Testis (tissue), 2 donors: ENCODE measurements around the gene CLMN.

Experiments
- POLR2A ChIP-seq: fragments of 450-650 bp; IDR thresholded peaks from one replicate; pipeline ENCODE4 v1.6.1; 2017; ENCODE audit warnings: antibody characterized with exemption, mild to moderate bottlenecking, moderate library complexity
- TF ChIP-seq, protein P1 (sequence below), 3 experiments: fragments of 450-650 bp in 2 of 3; fragments of 200-600 bp in 1 of 3; sonication (generic) in 1 of 3; IDR thresholded peaks; one replicate each; pipeline ENCODE4 v1.5.1; 2016 to 2019; ENCODE audit warnings: antibody characterized with exemption in 3 of 3, mild to moderate bottlenecking in 2 of 3, moderate library complexity in 1 of 3

- TF ChIP-seq, protein P1, sequence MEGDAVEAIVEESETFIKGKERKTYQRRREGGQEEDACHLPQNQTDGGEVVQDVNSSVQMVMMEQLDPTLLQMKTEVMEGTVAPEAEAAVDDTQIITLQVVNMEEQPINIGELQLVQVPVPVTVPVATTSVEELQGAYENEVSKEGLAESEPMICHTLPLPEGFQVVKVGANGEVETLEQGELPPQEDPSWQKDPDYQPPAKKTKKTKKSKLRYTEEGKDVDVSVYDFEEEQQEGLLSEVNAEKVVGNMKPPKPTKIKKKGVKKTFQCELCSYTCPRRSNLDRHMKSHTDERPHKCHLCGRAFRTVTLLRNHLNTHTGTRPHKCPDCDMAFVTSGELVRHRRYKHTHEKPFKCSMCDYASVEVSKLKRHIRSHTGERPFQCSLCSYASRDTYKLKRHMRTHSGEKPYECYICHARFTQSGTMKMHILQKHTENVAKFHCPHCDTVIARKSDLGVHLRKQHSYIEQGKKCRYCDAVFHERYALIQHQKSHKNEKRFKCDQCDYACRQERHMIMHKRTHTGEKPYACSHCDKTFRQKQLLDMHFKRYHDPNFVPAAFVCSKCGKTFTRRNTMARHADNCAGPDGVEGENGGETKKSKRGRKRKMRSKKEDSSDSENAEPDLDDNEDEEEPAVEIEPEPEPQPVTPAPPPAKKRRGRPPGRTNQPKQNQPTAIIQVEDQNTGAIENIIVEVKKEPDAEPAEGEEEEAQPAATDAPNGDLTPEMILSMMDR (IDR thresholded peaks at IDR 0.05), result no peak
- TF ChIP-seq POLR2A, result no peak
These were observed 186.9 kb downstream of the CLMN start for GRCh38 chr14:95132760-95133159.
